SK-N-SH treated with all-trans-retinoic acid at 6 μM for 48 hours (cell line): Measurements from ENCODE around the gene MCFD2.

ENCODE experiments used
- ARNTL ChIP-seq: fragments of 450-650 bp; formaldehyde crosslinking; IDR thresholded peaks from 2 replicates; pipeline ENCODE4 v1.5.0; 2020; ENCODE audit warnings: low read depth, mild to moderate bottlenecking, moderate library complexity, borderline replicate concordance
- GLIS3 ChIP-seq: fragments of 250-450 bp; sonication (Bioruptor Pico); IDR thresholded peaks from 2 replicates; pipeline ENCODE4 v1.5.0; 2020; ENCODE audit warnings: mild to moderate bottlenecking, moderate library complexity
- OSR1 ChIP-seq: fragments of 250-450 bp; sonication (Bioruptor Pico); IDR thresholded peaks from 2 replicates; pipeline ENCODE4 v1.8.0; 2022; ENCODE audit warnings: moderate library complexity, mild to moderate bottlenecking, inconsistent platforms
- PPARA ChIP-seq: fragments of 250-450 bp; sonication (Bioruptor Pico); IDR thresholded peaks from 2 replicates; pipeline ENCODE4 v1.5.0; 2020; ENCODE audit warnings: mild to moderate bottlenecking, borderline replicate concordance
- SNAI2 ChIP-seq: fragments of 250-450 bp; sonication (Bioruptor Pico); IDR thresholded peaks from 2 replicates; pipeline ENCODE4 v1.5.0; 2020; ENCODE audit warnings: mild to moderate bottlenecking, moderate library complexity
- TOX ChIP-seq: fragments of 250-450 bp; sonication (Bioruptor Pico); IDR thresholded peaks from 2 replicates; pipeline ENCODE4 v1.8.0; 2021; ENCODE audit warnings: mild to moderate bottlenecking, moderate library complexity, borderline replicate concordance
- ZFP3 ChIP-seq: fragments of 250-450 bp; sonication (Bioruptor Pico); IDR thresholded peaks from 2 replicates; pipeline ENCODE4 v1.5.0; 2020; ENCODE audit warnings: mild to moderate bottlenecking, moderate library complexity
- ZNF565 ChIP-seq: fragments of 450-650 bp; formaldehyde crosslinking; conservative IDR thresholded peaks from 2 replicates; pipeline ENCODE4 v1.5.0; 2020; ENCODE audit warnings: low read depth, mild to moderate bottlenecking, moderate library complexity
- ZNF70 ChIP-seq: fragments of 450-650 bp; formaldehyde crosslinking; IDR thresholded peaks from 2 replicates; pipeline ENCODE4 v1.5.0; 2020; ENCODE audit warnings: mild to moderate bottlenecking, moderate library complexity
- ZNF8 ChIP-seq: fragments of 450-650 bp; formaldehyde crosslinking; IDR thresholded peaks from 2 replicates; pipeline ENCODE4 v1.5.0; 2020; ENCODE audit warnings: mild to moderate bottlenecking, moderate library complexity
- TF ChIP-seq, protein P1 (sequence below): fragments of 250-450 bp; sonication (Bioruptor Pico); IDR thresholded peaks from 2 replicates; pipeline ENCODE4 v1.5.1; 2020; ENCODE audit warnings: low read depth, mild to moderate bottlenecking, moderate library complexity
- TF ChIP-seq, protein P2 (sequence below): fragments of 250-450 bp; sonication (Bioruptor Pico); IDR thresholded peaks from 2 replicates; pipeline ENCODE4 v1.8.0; 2020; ENCODE audit warnings: mild to moderate bottlenecking, moderate library complexity, borderline replicate concordance
- TF ChIP-seq, protein P3 (sequence below): fragments of 250-450 bp; sonication (Bioruptor Pico); IDR thresholded peaks from 2 replicates; pipeline ENCODE4 v1.5.0; 2020; ENCODE audit warnings: mild to moderate bottlenecking, moderate library complexity

DNA sequence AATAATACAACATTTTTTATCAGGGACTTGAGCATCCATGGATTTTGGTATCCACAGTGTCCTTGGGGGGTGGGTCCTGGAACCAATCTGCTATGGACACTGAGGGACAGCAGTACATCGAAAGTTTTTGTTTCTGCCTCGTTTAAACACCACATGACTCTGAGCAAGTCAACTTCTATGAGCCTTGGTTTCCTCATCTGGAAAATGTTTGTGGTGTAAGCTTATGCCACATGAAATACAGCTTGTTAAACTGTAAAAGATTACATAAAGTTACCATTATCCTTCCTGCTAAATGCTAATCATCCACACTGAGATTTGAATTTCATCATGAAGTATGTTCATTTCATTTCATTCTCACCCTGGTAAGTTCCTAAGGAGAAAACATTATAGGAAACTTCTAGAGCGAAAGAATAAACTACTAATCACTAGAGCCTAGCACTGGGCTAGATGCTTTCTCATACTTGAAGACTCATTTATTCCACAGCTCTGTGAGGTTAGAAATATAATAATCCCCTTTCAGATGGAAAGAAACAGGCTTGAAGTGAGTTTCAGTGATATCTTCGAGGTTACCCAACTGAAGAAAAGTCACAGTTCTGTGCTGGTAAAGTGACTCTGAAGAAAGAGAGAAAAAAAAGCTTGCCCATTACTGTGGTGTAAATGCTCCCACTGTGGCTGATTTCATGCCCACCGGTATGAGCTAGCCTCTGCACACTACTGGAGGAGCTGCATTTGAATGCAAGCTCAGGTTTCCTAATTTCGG lies 29.2 kb downstream of the MCFD2 start:
- TF ChIP-seq PPARA (CRISPR knock-in tag) (no peak), ZFP3 (CRISPR knock-in tag) (no peak), GLIS3 (CRISPR knock-in tag) (no peak), ZNF8 (CRISPR knock-in tag) (no peak), OSR1 (no peak), TOX (CRISPR knock-in tag) (no peak), ARNTL (no peak), ZNF70 (no peak), SNAI2 (CRISPR knock-in tag) (no peak), ZNF565 (CRISPR knock-in tag) (no peak)
- TF ChIP-seq, protein P1, sequence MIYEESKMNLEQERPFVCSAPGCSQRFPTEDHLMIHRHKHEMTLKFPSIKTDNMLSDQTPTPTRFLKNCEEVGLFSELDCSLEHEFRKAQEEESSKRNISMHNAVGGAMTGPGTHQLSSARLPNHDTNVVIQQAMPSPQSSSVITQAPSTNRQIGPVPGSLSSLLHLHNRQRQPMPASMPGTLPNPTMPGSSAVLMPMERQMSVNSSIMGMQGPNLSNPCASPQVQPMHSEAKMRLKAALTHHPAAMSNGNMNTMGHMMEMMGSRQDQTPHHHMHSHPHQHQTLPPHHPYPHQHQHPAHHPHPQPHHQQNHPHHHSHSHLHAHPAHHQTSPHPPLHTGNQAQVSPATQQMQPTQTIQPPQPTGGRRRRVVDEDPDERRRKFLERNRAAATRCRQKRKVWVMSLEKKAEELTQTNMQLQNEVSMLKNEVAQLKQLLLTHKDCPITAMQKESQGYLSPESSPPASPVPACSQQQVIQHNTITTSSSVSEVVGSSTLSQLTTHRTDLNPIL = no peak
- TF ChIP-seq, protein P2, sequence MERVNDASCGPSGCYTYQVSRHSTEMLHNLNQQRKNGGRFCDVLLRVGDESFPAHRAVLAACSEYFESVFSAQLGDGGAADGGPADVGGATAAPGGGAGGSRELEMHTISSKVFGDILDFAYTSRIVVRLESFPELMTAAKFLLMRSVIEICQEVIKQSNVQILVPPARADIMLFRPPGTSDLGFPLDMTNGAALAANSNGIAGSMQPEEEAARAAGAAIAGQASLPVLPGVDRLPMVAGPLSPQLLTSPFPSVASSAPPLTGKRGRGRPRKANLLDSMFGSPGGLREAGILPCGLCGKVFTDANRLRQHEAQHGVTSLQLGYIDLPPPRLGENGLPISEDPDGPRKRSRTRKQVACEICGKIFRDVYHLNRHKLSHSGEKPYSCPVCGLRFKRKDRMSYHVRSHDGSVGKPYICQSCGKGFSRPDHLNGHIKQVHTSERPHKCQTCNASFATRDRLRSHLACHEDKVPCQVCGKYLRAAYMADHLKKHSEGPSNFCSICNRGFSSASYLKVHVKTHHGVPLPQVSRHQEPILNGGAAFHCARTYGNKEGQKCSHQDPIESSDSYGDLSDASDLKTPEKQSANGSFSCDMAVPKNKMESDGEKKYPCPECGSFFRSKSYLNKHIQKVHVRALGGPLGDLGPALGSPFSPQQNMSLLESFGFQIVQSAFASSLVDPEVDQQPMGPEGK (CRISPR knock-in tag) = no peak
- TF ChIP-seq, protein P3, sequence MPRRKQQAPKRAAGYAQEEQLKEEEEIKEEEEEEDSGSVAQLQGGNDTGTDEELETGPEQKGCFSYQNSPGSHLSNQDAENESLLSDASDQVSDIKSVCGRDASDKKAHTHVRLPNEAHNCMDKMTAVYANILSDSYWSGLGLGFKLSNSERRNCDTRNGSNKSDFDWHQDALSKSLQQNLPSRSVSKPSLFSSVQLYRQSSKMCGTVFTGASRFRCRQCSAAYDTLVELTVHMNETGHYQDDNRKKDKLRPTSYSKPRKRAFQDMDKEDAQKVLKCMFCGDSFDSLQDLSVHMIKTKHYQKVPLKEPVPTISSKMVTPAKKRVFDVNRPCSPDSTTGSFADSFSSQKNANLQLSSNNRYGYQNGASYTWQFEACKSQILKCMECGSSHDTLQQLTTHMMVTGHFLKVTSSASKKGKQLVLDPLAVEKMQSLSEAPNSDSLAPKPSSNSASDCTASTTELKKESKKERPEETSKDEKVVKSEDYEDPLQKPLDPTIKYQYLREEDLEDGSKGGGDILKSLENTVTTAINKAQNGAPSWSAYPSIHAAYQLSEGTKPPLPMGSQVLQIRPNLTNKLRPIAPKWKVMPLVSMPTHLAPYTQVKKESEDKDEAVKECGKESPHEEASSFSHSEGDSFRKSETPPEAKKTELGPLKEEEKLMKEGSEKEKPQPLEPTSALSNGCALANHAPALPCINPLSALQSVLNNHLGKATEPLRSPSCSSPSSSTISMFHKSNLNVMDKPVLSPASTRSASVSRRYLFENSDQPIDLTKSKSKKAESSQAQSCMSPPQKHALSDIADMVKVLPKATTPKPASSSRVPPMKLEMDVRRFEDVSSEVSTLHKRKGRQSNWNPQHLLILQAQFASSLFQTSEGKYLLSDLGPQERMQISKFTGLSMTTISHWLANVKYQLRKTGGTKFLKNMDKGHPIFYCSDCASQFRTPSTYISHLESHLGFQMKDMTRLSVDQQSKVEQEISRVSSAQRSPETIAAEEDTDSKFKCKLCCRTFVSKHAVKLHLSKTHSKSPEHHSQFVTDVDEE (CRISPR knock-in tag) = no peak
